Common myeloid progenitor, CD34-positive (primary cell): Measurements from ENCODE around the gene LEO1.
A peak's percentile ranks its signal among the peaks of the same experiment; 100 is the strongest.

Experiments used
- CTCF ChIA-PET: fragments of 350-600 bp; sonication (Branson Sonifier 250); formaldehyde crosslinking; loops from one replicate; lab custom pipeline; 2021; ENCODE audit warnings: antibody characterized with exemption; lab: Charles Lee
- POLR2A ChIA-PET: fragments of 350-600 bp; sonication (Branson Sonifier 250); formaldehyde crosslinking; loops from one replicate; lab custom pipeline; 2021; ENCODE audit warnings: antibody characterized with exemption; lab: Charles Lee
- DNase-seq, 3 donors: peaks; one replicate each; pipeline versions ENCODE4 v3.0.0 to v3.0.0-alpha.2; 2013
- H3K27ac ChIP-seq, 2 experiments: 1 replicate in 1 of 2; 2 replicates in 1 of 2; pipeline ENCODE4 v1.7.0; 2013; ENCODE audit warnings: inconsistent platforms in 2 of 2, low read length in 2 of 2, mild to moderate bottlenecking in 2 of 2, low read depth in 1 of 2, moderate library complexity in 1 of 2; ENCODE audit not compliant: severe bottlenecking in 2 of 2, insufficient read depth in 1 of 2, poor library complexity in 1 of 2
- H3K27me3 ChIP-seq, 5 experiments: replicated peaks in 2 of 5; 1 replicate in 3 of 5; 2 replicates in 2 of 5; pipeline versions ENCODE4 v1.6.1 to v1.7.0; 2013; ENCODE audit warnings: low read length in 4 of 5, mild to moderate bottlenecking in 2 of 5, moderate library complexity in 2 of 5, inconsistent platforms in 1 of 5; ENCODE audit not compliant: insufficient read depth in 5 of 5, control insufficient read depth in 4 of 5
- H3K36me3 ChIP-seq, 4 experiments: 1 replicate in 2 of 4; 2 replicates in 2 of 4; pipeline versions ENCODE4 v1.6.1 to v1.7.0; 2013; ENCODE audit warnings: low read length in 3 of 4, control low read depth in 1 of 4, mild to moderate bottlenecking in 1 of 4; ENCODE audit not compliant: control insufficient read depth in 4 of 4, insufficient read depth in 4 of 4
- H3K4me1 ChIP-seq, 4 experiments: 1 replicate in 3 of 4; 2 replicates in 1 of 4; pipeline versions ENCODE4 v1.6.1 to v1.7.1; 2013; ENCODE audit warnings: low read length in 3 of 4, mild to moderate bottlenecking in 3 of 4, control low read depth in 1 of 4, inconsistent platforms in 1 of 4, moderate library complexity in 1 of 4; ENCODE audit not compliant: control insufficient read depth in 4 of 4, insufficient read depth in 4 of 4; ENCODE audit errors: control extremely low read depth in 1 of 4
- H3K4me3 ChIP-seq, 7 experiments: 1 replicate in 4 of 7; 2 replicates in 3 of 7; pipeline versions ENCODE4 v1.5.1 to v1.7.0; 2013; ENCODE audit warnings: mild to moderate bottlenecking in 7 of 7, low read length in 6 of 7, moderate library complexity in 6 of 7, inconsistent platforms in 2 of 7, low read depth in 2 of 7, control low read depth in 1 of 7; ENCODE audit not compliant: insufficient read depth in 4 of 7, control insufficient read depth in 1 of 7; ENCODE audit errors: extremely low read depth in 1 of 7
- H3K9me3 ChIP-seq, 5 experiments: 1 replicate in 4 of 5; 2 replicates in 1 of 5; pipeline versions ENCODE4 v1.6.1 to v1.7.1; 2013; ENCODE audit warnings: low read length in 4 of 5, mild to moderate bottlenecking in 2 of 5, inconsistent platforms in 1 of 5, low read depth in 1 of 5, moderate library complexity in 1 of 5; ENCODE audit not compliant: control insufficient read depth in 4 of 5, insufficient read depth in 2 of 5; ENCODE audit errors: control extremely low read depth in 1 of 5
- WGBS: methylation state at CpG from one replicate; pipeline ENCODE4 v1.1.5; 2013; ENCODE audit not compliant: insufficient coverage; 5-methylcytosine and 5-hydroxymethylcytosine counted together

The LEO1 gene

DNA sequence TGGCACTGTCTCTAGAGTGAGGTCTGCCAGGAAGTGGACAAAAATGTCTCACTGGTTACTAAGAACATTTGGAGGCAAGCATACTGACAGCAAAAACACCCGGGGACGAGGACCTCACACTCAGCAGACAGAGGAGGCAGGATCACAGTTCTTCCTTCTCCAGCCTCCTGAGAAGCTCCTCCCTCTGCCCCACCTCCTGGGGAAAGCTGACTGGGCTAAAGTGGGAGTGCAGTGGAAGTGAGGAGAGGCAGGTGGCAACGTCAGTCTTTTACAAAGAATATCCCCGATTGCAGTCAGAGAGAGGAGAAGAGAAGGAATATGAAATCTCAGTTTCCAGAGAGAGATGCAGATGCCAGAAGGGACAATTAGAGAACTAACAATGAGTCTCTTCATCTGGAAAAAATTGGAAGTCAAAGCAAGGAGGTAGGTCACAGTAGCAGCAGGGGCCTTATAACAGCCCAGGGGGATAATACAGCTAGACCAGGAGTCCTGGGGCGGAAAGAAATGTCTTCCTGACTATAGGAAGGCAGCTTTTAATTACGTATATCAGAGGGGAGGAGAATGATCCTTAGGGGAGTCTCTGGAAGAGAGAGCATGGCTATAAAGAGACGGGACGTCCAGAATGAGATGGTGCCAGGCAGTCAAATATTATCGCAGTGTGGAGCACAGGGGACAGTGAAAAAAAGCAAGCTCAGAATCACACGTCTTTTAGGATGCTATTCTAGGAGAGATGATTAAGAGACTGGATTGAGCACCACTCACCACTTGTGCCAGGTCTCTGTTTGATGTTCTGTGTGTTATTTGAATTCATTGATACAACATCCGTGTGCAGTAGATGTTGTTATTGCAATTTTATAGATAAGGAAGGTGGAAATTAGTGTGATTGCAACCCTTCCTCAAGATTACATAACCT is 47.2 kb downstream of the LEO1 start:
- Histone ChIP-seq H3K36me3 (peaks cover 12 to 45% (median 30%) of the 10 kb centered on the region in 4 experiments), H3K4me1 (no peaks in the 10 kb centered on the region), H3K27ac (no peak overlapping the region), H3K4me3 (no peak overlapping the region), H3K9me3 (no peaks in the 10 kb centered on the region), H3K27me3 (no peaks in the 10 kb centered on the region)
- no peak for DNase-seq
- CTCF ChIA-PET, result no interaction called here
- POLR2A ChIA-PET, result interaction anchor here (0.7 kb wide), 1 partner anchor 429 kb away, joined by 4 read pairs; no protein-coding TSS in a partner anchor
- WGBS, result 94% methylated on average over 10 of the region's 11 CpGs

DNA sequence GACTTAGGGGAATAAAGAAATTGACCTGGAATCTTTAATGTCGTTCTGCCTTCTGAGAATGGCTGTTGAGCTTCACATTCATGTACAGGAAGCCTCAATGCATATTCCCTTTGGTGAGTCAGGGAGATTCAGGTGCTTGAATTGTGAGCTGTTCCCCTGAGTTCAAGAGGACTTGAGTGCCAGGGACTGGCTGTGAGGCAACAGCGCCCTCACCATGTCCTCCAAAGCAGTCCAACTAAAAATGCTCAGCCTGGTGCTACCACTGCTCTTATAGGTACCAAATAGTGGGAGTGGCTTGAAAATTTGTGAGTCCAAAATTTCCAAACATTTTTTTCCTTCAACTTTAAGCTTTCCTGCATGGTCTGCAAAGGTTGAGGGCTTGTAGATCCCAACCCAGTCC is 54.1 kb downstream of the LEO1 start:
- no peak overlapping the region for H3K4me3 ChIP-seq
- ChIA-PET CTCF (interaction anchor here (0.7 to 2.5 kb wide), 6 partner anchors 9 to 370 kb away, joined by 3 to 8 read pairs (median 4); no protein-coding TSS in a partner anchor), POLR2A (interaction anchor here (0.5 kb wide), 1 partner anchor 771 kb away, joined by 3 read pairs; no protein-coding TSS in a partner anchor)
- no peaks in the 10 kb centered on the region for H3K9me3 ChIP-seq
- H3K4me1 ChIP-seq, result no peaks in the 10 kb centered on the region
- peak; percentile 22 to 45 (median 44) for DNase-seq
- no peak overlapping the region for H3K27ac ChIP-seq
- H3K27me3 ChIP-seq, result no peaks in the 10 kb centered on the region
- 100% methylated on average over 2 of the region's 2 CpGs for WGBS
- H3K36me3 ChIP-seq, result peaks cover 16 to 39% (median 25%) of the 10 kb centered on the region in 4 experiments

DNA sequence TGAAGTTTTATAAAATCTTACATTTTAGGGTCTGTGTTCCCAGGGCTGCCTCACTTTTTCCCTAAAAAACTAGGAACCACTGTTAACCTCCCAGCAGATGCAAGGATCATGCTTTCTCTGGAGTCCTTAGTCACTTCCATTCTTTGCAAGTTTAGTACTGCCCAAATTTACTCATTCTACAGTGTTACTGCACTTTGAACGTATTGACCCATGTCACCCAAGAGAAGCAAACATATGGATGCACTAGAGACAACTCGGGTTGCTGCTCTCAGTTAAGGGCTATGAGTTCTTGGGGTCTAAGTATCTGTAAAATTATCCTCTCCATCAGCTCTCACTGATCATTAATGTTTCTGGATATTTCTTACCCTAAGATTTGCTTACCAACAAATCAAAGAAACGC is 59.0 kb downstream of the LEO1 start:
- H3K27me3 ChIP-seq, result no peaks in the 10 kb centered on the region
- WGBS, result 100% methylated on average over 1 of the region's 3 CpGs
- no peak overlapping the region for H3K4me3 ChIP-seq
- H3K9me3 ChIP-seq, result no peaks in the 10 kb centered on the region
- POLR2A ChIA-PET, result no interaction called here
- H3K27ac ChIP-seq, result no peak overlapping the region
- no peaks in the 10 kb centered on the region for H3K4me1 ChIP-seq
- H3K36me3 ChIP-seq, result peaks cover 19 to 31% (median 26%) of the 10 kb centered on the region in 4 experiments
- CTCF ChIA-PET, result no interaction called here
- DNase-seq, result no peak

DNA sequence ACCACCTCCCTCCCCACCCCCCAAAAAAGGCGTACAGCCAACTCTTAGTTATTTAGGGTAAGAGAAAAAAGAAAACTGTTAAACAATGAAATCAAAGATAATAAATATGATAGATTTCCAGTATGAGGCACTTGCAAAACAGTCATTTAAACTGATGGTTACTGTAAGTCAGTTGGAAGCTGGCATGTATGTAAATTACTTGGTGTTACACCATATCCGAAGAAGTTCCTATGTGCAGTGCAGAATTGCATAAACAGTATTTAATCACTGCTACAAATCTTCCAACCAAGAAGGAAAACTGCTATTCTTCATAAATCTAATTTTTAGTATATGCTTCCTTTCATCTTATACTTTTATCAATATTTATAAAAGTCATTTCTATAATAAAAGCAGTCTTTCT is 62.0 kb downstream of the LEO1 start:
- Histone ChIP-seq H3K4me1 (no peaks in the 10 kb centered on the region), H3K27ac (no peak overlapping the region), H3K27me3 (no peaks in the 10 kb centered on the region), H3K4me3 (no peak overlapping the region), H3K36me3 (peaks cover 16 to 32% (median 30%) of the 10 kb centered on the region in 4 experiments), H3K9me3 (no peaks in the 10 kb centered on the region)
- WGBS, result 100% methylated on average over 1 of the region's 2 CpGs
- ChIA-PET POLR2A (no interaction called here), CTCF (interaction anchor here (0.6 kb wide), 2 partner anchors 17 to 30 kb away, joined by 3 read pairs; no protein-coding TSS in a partner anchor)
- DNase-seq, result no peak

DNA sequence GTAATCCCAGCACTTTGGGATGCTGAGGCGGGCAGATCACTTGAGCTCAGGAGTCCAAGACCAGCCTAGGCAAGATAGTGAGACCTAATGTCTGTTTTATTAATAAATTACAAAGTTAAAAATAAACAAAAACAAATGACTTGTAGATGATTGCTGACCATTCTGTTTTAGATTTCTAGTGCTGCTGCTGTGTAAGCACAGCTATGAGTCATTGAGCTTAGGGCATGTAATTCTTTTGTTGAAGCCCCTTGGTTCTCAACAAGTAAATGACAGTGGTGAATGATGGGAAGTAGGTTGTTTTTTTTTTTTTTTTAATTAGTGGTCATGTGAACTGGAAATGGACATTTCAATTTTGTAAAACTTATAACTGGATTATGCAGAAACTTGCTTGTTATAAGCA is 63.3 kb downstream of the LEO1 start:
- Histone ChIP-seq H3K27ac (no peak overlapping the region), H3K9me3 (no peaks in the 10 kb centered on the region), H3K27me3 (no peaks in the 10 kb centered on the region), H3K4me1 (no peaks in the 10 kb centered on the region), H3K36me3 (peaks cover 17 to 44% (median 37%) of the 10 kb centered on the region in 4 experiments), H3K4me3 (no peak overlapping the region)
- WGBS, result no CpG with 5 or more reads among the region's 1 CpG
- CTCF ChIA-PET, result interaction anchor here (1.3 to 1.6 kb wide), 2 partner anchors 10 to 18 kb away, joined by 4 to 8 read pairs; no protein-coding TSS in a partner anchor
- no peak for DNase-seq
- POLR2A ChIA-PET, result interaction anchor here (0.6 kb wide), 1 partner anchor 63 kb away, joined by 3 read pairs; the partner anchor contains the start of gene LEO1

DNA sequence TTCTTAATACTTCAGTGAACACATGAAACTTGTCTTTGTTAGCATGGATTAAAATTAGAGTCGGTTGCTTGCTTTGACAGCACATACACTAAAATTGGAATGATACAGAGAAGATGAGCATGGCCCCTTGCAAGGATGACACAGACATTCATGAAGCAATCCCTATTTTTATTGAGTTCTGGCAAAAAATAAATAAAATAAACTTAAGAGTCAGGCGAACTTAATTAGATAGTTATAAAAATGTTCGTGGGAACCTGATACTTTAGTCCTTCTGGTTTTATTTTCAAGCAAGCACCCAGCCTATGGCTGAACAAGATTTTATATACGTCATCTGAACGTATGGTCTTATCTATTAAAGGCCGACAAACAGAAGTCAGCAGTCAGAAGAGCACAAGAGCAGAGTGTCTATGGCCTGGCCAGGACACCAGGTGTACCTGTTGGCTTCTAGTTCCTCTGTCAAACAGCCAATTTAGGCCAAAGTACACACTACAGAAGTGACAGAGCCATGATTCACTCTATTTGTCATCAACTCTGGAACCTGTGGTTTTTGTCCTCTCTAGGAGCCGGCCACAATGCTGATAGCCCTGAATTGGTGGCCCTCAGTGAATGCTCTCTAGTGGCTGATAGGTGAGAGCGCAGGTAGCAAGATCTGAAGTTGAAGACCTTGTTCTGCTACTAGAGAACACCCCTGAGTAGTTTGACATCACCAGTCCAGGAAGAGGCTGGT is 64.3 kb downstream of the LEO1 start:
- H3K36me3 ChIP-seq, result peaks cover 20 to 47% (median 34%) of the 10 kb centered on the region in 4 experiments
- peak in 1 of 3 donors; percentile 4 for DNase-seq

More for the DNA sequence above, 64.3 kb downstream of the LEO1 start:
- Histone ChIP-seq H3K27me3 (no peaks in the 10 kb centered on the region), H3K4me3 (no peak overlapping the region), H3K27ac (no peak overlapping the region), H3K9me3 (no peaks in the 10 kb centered on the region), H3K4me1 (no peaks in the 10 kb centered on the region)
- 94% methylated on average over 6 of the region's 8 CpGs for WGBS
- POLR2A ChIA-PET, result no interaction called here
- CTCF ChIA-PET, result interaction anchor here (1.3 to 1.6 kb wide), 2 partner anchors 11 to 17 kb away, joined by 4 to 8 read pairs; no protein-coding TSS in a partner anchor
